Mammary epithelial cell (primary cell): ENCODE data around the gene RBM44.

Source experiments
- EZH2 ChIP-seq: IDR thresholded peaks from 2 replicates; pipeline ENCODE4 v1.6.1; 2012; ENCODE audit warnings: low read length, inconsistent platforms, borderline replicate concordance
- TF ChIP-seq, protein P1 (sequence below), 2 donors: IDR thresholded peaks in 1 of 2; conservative IDR thresholded peaks in 1 of 2; 2 replicates each; pipeline ENCODE4 v1.5.1; 2011 to 2012; ENCODE audit warnings: inconsistent platforms in 2 of 2, low read length in 2 of 2, mild to moderate bottlenecking in 2 of 2, control low read depth in 1 of 2, low read depth in 1 of 2; ENCODE audit not compliant: insufficient read depth in 1 of 2; ENCODE audit errors: extremely low read depth in 1 of 2

DNA sequence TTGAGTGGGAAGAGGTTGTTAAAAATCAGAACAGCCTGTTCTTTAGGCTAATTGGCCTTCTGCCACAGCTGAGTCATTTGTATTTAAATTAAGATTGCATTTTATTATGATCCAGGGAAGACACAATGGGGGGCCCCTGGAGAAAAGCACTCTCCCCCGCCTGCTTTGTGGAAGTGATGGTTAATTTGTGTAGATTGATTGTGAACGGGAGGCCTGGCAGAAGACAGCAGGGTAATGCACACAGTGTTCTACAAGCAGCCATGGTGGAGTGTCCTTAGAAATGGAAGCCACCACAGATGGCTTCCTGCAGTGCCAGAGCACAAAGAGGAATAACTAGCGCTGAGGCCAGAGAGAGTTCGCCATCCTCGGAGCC lies 80.5 kb downstream of the RBM44 start:
- TF ChIP-seq EZH2 = no peak
- TF ChIP-seq, protein P1, sequence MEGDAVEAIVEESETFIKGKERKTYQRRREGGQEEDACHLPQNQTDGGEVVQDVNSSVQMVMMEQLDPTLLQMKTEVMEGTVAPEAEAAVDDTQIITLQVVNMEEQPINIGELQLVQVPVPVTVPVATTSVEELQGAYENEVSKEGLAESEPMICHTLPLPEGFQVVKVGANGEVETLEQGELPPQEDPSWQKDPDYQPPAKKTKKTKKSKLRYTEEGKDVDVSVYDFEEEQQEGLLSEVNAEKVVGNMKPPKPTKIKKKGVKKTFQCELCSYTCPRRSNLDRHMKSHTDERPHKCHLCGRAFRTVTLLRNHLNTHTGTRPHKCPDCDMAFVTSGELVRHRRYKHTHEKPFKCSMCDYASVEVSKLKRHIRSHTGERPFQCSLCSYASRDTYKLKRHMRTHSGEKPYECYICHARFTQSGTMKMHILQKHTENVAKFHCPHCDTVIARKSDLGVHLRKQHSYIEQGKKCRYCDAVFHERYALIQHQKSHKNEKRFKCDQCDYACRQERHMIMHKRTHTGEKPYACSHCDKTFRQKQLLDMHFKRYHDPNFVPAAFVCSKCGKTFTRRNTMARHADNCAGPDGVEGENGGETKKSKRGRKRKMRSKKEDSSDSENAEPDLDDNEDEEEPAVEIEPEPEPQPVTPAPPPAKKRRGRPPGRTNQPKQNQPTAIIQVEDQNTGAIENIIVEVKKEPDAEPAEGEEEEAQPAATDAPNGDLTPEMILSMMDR (conservative IDR thresholded peaks at IDR 0.05 in 1 of 2, IDR thresholded peaks at IDR 0.05 in 1 of 2; ENCODE audit: extremely low read depth in 1 of 2, insufficient read depth in 1 of 2, low read depth in 1 of 2, low read length in 2 of 2) = no peak
